ENCODE data around the gene IER3. TPM values are rescaled to one million over a fixed set of nuclear protein-coding genes. Genes with fewer than 3 reads are reported as not detected.
A peak's percentile ranks its signal among the peaks of the same experiment; 100 is the strongest.

The IER3 gene
- total and polyA plus RNA-seq, 9 of the 15 experiments (the other 6 are each of a cell fraction or from before 2014, with no cell fraction given), result 1.5 to 30.0 (median 11.5) TPM

- TF ChIP-seq, protein P1, sequence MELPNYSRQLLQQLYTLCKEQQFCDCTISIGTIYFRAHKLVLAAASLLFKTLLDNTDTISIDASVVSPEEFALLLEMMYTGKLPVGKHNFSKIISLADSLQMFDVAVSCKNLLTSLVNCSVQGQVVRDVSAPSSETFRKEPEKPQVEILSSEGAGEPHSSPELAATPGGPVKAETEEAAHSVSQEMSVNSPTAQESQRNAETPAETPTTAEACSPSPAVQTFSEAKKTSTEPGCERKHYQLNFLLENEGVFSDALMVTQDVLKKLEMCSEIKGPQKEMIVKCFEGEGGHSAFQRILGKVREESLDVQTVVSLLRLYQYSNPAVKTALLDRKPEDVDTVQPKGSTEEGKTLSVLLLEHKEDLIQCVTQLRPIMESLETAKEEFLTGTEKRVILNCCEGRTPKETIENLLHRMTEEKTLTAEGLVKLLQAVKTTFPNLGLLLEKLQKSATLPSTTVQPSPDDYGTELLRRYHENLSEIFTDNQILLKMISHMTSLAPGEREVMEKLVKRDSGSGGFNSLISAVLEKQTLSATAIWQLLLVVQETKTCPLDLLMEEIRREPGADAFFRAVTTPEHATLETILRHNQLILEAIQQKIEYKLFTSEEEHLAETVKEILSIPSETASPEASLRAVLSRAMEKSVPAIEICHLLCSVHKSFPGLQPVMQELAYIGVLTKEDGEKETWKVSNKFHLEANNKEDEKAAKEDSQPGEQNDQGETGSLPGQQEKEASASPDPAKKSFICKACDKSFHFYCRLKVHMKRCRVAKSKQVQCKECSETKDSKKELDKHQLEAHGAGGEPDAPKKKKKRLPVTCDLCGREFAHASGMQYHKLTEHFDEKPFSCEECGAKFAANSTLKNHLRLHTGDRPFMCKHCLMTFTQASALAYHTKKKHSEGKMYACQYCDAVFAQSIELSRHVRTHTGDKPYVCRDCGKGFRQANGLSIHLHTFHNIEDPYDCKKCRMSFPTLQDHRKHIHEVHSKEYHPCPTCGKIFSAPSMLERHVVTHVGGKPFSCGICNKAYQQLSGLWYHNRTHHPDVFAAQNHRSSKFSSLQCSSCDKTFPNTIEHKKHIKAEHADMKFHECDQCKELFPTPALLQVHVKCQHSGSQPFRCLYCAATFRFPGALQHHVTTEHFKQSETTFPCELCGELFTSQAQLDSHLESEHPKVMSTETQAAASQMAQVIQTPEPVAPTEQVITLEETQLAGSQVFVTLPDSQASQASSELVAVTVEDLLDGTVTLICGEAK (IDR thresholded peaks at IDR 0.05), result peak; percentile 62; the same call in 1 of the 2 replicates
- TF ChIP-seq, protein P1 (CRISPR knock-in tag; IDR thresholded peaks at IDR 0.05), result no peak
- peak; percentile 21 for TF ChIP-seq ZFP36 (IDR thresholded peaks at IDR 0.05; ENCODE audit: low read depth, low read length, partially characterized antibody)
- no peak for TF ChIP-seq NCOA1 (IDR thresholded peaks at IDR 0.05; ENCODE audit: low read depth)
- no peak for TF ChIP-seq RFX7 (CRISPR knock-in tag; IDR thresholded peaks at IDR 0.05)
- no peak for TF ChIP-seq ZNF174 (CRISPR knock-in tag; IDR thresholded peaks at IDR 0.05)
- TF ChIP-seq PCBP2 (IDR thresholded peaks at IDR 0.05; ENCODE audit: low read depth, low read length, poor library complexity, severe bottlenecking), result no peak
- no peak for TF ChIP-seq FIP1L1 (IDR thresholded peaks at IDR 0.05; ENCODE audit: low read depth, low read length, poor library complexity, severe bottlenecking)
- no peak for TF ChIP-seq HDGF (IDR thresholded peaks at IDR 0.05)
- TF ChIP-seq SMARCE1 (IDR thresholded peaks at IDR 0.05), result peak; percentile 90
- no peak for TF ChIP-seq KDM5B (IDR thresholded peaks at IDR 0.05; ENCODE audit: insufficient replicate concordance, low read depth, low read length)
- TF ChIP-seq RFX5 (IDR thresholded peaks at IDR 0.05; ENCODE audit: low read depth, low read length), result no peak; the same call in 1 of the 2 replicates
- peak; percentile 28; the same call in 1 of the 2 replicates for TF ChIP-seq HBP1 (CRISPR knock-in tag; IDR thresholded peaks at IDR 0.05)
- no peak for TF ChIP-seq RBM17 (IDR thresholded peaks at IDR 0.05; ENCODE audit: borderline replicate concordance, low read depth, low read length)
- peak; percentile 97 for TF ChIP-seq SMAD4 (CRISPR knock-in tag; conservative IDR thresholded peaks at IDR 0.05)
- TF ChIP-seq, protein P2, sequence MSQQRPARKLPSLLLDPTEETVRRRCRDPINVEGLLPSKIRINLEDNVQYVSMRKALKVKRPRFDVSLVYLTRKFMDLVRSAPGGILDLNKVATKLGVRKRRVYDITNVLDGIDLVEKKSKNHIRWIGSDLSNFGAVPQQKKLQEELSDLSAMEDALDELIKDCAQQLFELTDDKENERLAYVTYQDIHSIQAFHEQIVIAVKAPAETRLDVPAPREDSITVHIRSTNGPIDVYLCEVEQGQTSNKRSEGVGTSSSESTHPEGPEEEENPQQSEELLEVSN (IDR thresholded peaks at IDR 0.05; ENCODE audit: borderline replicate concordance in 1 of 2, extremely low read depth in 1 of 2, insufficient read depth in 1 of 2, insufficient read length in 1 of 2, low read depth in 1 of 2, low read length in 1 of 2, poor library complexity in 1 of 2, severe bottlenecking in 1 of 2), result peak; percentile 38 to 58
These were observed 37.5 kb upstream of the IER3 start (continued) for GRCh38 chr6:30781743-30782424.
